ENCODE results near the gene HDAC10.

HDAC10 gene

GRCh38 chr22:50218153-50218995 is 32.7 kb downstream of the HDAC10 start:
- H3K36me3 Mint-ChIP-seq (ENCODE audit: low read depth) = peaks cover 20% of the 10 kb centered on the region
- no peaks in the 10 kb centered on the region for H3K27me3 Mint-ChIP-seq (ENCODE audit: low read depth)
- no peak overlapping the region for H3K4me3 Mint-ChIP-seq
- peaks cover 6% of the 10 kb centered on the region for H3K4me1 Mint-ChIP-seq (ENCODE audit: low read depth)
- H3K9me3 Mint-ChIP-seq = no peaks in the 10 kb centered on the region
- no peak overlapping the region for H3K27ac Mint-ChIP-seq

- Mint-ChIP-seq H3K4me3 (no peak overlapping the region), H3K9me3 (no peaks in the 10 kb centered on the region), H3K4me1 (ENCODE audit: low read depth) (peaks cover 8% of the 10 kb centered on the region), H3K27me3 (ENCODE audit: low read depth) (no peaks in the 10 kb centered on the region), H3K27ac (no peak overlapping the region), H3K36me3 (ENCODE audit: low read depth) (peaks cover 24% of the 10 kb centered on the region)
Observed at GRCh38 chr22:50217543-50218152, 33.4 kb downstream of the HDAC10 start.

DNA sequence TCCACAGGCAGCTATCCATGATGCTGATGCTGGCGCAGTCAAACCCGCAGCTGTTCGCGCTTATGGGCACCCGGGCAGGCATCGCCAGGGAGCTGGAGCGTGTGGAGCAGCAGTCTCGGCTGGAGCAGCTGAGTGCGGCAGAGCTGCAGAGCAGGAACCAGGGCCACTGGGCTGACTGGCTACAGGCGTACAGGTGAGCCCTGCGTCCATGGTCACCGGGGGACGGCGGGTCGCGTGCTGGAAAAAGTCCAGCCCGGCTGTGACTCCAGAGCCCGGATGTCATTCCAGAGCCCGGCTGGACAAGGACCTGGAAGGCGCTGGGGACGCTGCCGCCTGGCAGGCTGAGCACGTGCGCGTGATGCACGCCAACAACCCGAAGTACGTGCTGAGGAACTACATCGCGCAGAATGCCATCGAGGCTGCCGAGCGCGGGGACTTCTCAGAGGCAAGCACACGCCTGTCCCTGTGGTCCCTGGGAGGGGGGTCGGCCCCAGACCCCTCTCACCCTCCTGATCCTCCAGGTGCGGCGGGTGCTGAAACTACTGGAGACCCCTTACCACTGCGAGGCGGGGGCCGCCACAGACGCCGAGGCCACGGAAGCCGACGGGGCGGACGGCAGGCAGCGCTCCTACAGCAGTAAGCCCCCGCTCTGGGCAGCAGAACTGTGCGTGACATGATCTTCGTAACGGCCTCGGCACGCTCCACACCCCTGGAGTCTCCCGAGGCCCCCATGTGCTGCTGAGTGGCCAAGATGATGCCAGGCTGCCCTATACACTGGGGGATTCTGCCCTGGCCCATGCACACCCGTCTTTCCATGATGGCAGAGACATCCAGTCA is 34.2 kb downstream of the HDAC10 start:
- peaks cover 8% of the 10 kb centered on the region for H3K4me1 Mint-ChIP-seq (ENCODE audit: low read depth)
- no peaks in the 10 kb centered on the region for H3K27me3 Mint-ChIP-seq (ENCODE audit: low read depth)
- no peak overlapping the region for H3K27ac Mint-ChIP-seq
- H3K9me3 Mint-ChIP-seq = no peaks in the 10 kb centered on the region
- peaks cover 24% of the 10 kb centered on the region for H3K36me3 Mint-ChIP-seq (ENCODE audit: low read depth)
- no peak overlapping the region for H3K4me3 Mint-ChIP-seq

GRCh38 chr22:50216055-50216683 is 34.9 kb downstream of the HDAC10 start:
- Mint-ChIP-seq H3K27me3 (ENCODE audit: low read depth) (no peaks in the 10 kb centered on the region), H3K27ac (no peak overlapping the region), H3K36me3 (ENCODE audit: low read depth) (peaks cover 26% of the 10 kb centered on the region), H3K9me3 (no peaks in the 10 kb centered on the region), H3K4me1 (ENCODE audit: low read depth) (peaks cover 9% of the 10 kb centered on the region), H3K4me3 (no peak overlapping the region)

DNA sequence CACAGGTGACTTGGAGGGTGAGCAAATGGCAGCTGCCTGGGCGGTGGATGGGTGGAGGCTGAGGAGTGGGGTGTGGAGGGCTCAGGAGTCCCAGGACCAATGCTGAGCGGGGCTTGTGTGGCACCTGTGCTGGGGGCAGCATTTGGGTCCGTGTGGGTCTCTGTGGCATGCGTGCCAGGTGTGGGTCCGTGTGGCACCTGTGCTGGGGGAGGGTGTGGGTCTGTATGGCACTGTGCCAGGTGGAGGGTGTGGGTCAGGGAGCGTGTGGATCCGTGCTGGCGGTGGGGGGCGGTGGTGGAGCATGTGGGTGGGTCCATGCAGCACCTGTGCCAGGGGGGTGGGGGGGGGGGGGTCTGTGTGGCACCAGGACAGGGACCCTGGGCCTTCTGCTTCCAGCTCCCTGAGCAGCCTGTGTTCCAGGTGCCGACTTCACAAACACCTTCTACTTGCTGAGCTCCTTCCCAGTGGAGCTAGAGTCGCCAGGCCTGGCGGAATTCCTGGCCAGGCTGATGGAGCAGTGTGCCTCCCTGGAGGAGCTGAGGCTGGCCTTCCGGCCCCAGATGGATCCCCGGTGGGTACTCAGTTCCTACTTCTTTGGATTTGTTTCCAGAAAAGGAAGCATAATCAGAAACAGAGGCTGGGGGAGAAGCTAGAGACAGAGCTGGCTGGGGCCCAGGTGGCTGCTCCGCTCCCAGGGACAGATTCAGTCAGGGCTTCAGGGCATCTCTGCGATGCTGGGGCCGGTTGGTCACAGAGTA is 35.6 kb downstream of the HDAC10 start:
- H3K4me1 Mint-ChIP-seq (ENCODE audit: low read depth) = peaks cover 10% of the 10 kb centered on the region
- no peaks in the 10 kb centered on the region for H3K27me3 Mint-ChIP-seq (ENCODE audit: low read depth)
- no peak overlapping the region for H3K4me3 Mint-ChIP-seq
- peaks cover 27% of the 10 kb centered on the region for H3K36me3 Mint-ChIP-seq (ENCODE audit: low read depth)
- H3K9me3 Mint-ChIP-seq = no peaks in the 10 kb centered on the region
- H3K27ac Mint-ChIP-seq = no peak overlapping the region

- Mint-ChIP-seq H3K9me3 (no peaks in the 10 kb centered on the region), H3K4me3 (no peak overlapping the region), H3K27me3 (ENCODE audit: low read depth) (no peaks in the 10 kb centered on the region), H3K27ac (no peak overlapping the region), H3K36me3 (ENCODE audit: low read depth) (peaks cover 29% of the 10 kb centered on the region), H3K4me1 (ENCODE audit: low read depth) (peaks cover 13% of the 10 kb centered on the region)
Observed at GRCh38 chr22:50213263-50213662, 37.8 kb downstream of the HDAC10 start.

GRCh38 chr22:50211147-50211546 is 39.9 kb downstream of the HDAC10 start:
- H3K4me3 Mint-ChIP-seq = no peak overlapping the region
- no peaks in the 10 kb centered on the region for H3K27me3 Mint-ChIP-seq (ENCODE audit: low read depth)
- H3K27ac Mint-ChIP-seq = no peak overlapping the region
- H3K4me1 Mint-ChIP-seq (ENCODE audit: low read depth) = peaks cover 13% of the 10 kb centered on the region
- H3K9me3 Mint-ChIP-seq = no peaks in the 10 kb centered on the region
- H3K36me3 Mint-ChIP-seq (ENCODE audit: low read depth) = peaks cover 28% of the 10 kb centered on the region

DNA sequence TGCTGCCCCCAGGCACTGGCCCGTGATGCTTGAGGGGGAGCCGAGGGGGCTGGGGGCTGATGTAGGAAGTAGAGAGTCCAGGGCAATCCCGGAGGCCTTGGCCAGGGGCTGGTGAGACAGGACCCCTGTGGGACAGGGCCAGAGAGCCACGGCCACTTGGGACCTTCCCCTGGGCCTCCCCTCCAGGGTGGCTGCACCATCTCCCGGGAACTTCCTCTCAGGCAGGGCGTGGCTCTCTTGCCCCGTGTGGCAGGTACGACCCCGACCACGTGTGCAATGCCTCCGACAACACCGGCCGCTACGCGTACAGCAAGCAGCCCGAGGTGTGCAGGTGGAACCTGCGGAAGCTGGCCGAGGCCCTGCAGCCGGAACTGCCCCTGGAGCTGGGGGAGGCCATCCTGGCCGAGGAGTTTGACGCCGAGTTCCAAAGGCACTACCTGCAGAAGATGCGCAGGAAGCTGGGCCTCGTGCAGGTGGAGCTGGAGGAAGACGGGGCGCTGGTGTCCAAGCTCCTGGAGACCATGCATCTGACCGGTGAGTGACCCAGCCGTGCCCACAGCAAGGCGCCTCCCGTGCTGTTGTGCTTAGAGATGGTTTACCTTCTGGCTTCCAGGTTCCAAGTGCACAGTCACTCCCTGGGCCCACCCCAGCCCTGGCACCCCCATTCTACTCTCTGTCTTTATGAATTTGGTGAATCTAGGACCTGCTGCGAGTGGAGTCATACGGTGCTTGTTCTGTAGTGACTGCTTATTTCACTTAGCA is 40.5 kb downstream of the HDAC10 start:
- H3K4me3 Mint-ChIP-seq = no peak overlapping the region
- peaks cover 13% of the 10 kb centered on the region for H3K4me1 Mint-ChIP-seq (ENCODE audit: low read depth)
- H3K9me3 Mint-ChIP-seq = no peaks in the 10 kb centered on the region
- H3K27ac Mint-ChIP-seq = no peak overlapping the region
- no peaks in the 10 kb centered on the region for H3K27me3 Mint-ChIP-seq (ENCODE audit: low read depth)
- peaks cover 28% of the 10 kb centered on the region for H3K36me3 Mint-ChIP-seq (ENCODE audit: low read depth)

GRCh38 chr22:50209893-50210292 is 41.2 kb downstream of the HDAC10 start:
- H3K27me3 Mint-ChIP-seq (ENCODE audit: low read depth) = no peaks in the 10 kb centered on the region
- no peak overlapping the region for H3K4me3 Mint-ChIP-seq
- peaks cover 25% of the 10 kb centered on the region for H3K36me3 Mint-ChIP-seq (ENCODE audit: low read depth)
- H3K9me3 Mint-ChIP-seq = no peaks in the 10 kb centered on the region
- H3K27ac Mint-ChIP-seq = peak overlapping the region; percentile 16
- H3K4me1 Mint-ChIP-seq (ENCODE audit: low read depth) = peaks cover 12% of the 10 kb centered on the region

- peaks cover 24% of the 10 kb centered on the region for H3K36me3 Mint-ChIP-seq (ENCODE audit: low read depth)
Observed at GRCh38 chr22:50208939-50209892, 41.8 kb downstream of the HDAC10 start.

GRCh38 chr22:50208430-50208938 is 42.6 kb downstream of the HDAC10 start:
- Mint-ChIP-seq H3K9me3 (no peaks in the 10 kb centered on the region), H3K4me1 (ENCODE audit: low read depth) (peaks cover 13% of the 10 kb centered on the region), H3K36me3 (ENCODE audit: low read depth) (peaks cover 23% of the 10 kb centered on the region), H3K4me3 (no peak overlapping the region), H3K27me3 (ENCODE audit: low read depth) (no peaks in the 10 kb centered on the region), H3K27ac (no peak overlapping the region)

More at GRCh38 chr22:50208939-50209892, 41.8 kb downstream of the HDAC10 start:
- Mint-ChIP-seq H3K27me3 (ENCODE audit: low read depth) (no peaks in the 10 kb centered on the region), H3K27ac (peak overlapping the region; percentile 16), H3K4me1 (ENCODE audit: low read depth) (peaks cover 15% of the 10 kb centered on the region), H3K9me3 (no peaks in the 10 kb centered on the region), H3K4me3 (no peak overlapping the region)

GRCh38 chr22:50207383-50208140 is 43.5 kb downstream of the HDAC10 start:
- H3K27ac Mint-ChIP-seq = no peak overlapping the region
- peaks cover 17% of the 10 kb centered on the region for H3K36me3 Mint-ChIP-seq (ENCODE audit: low read depth)
- H3K4me1 Mint-ChIP-seq (ENCODE audit: low read depth) = peaks cover 14% of the 10 kb centered on the region
- no peak overlapping the region for H3K4me3 Mint-ChIP-seq
- no peaks in the 10 kb centered on the region for H3K9me3 Mint-ChIP-seq
- no peaks in the 10 kb centered on the region for H3K27me3 Mint-ChIP-seq (ENCODE audit: low read depth)

All from T-helper 1 cell treated with Interleukin-12 subunit alpha and Interleukin-12 subunit beta and Interleukin-4 antibody, amounts not matched to agents 30 μg/mL and 1 μg/mL, for 36 hours (primary cell).